CD4-positive, alpha-beta T cell treated with Interleukin-15 for 4 hours (primary cell): ENCODE measurements around the gene CXCL8.
"Not testable (repeated sequence)": the region's sequence is repeated elsewhere in the genome, so short reads cannot be mapped to it uniquely, and the experiment has no call there.

ENCODE experiments used
- DNase-seq: peaks from one replicate; pipeline ENCODE4 v3.0.0-alpha.2; 2020; ENCODE audit warnings: low spot score

CXCL8 gene

DNA sequence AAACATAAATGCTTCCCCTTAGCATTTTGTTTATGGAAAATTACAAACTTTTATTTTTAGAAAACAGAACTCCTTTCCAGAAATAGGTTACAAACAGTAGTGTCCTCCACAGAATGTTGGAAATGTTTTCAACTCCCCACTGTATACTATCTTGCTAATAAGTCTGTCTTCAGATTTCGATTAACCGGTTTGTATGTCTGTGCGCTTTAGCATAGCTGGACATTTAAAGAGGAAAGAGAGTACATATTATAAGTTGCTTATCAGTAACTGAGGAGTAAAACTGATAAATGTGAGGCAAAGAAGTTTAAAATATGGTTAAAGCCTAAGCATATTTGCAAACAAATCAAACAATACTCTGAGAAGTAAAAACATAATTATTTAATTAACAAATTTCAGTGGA, 3.4 kb downstream of the CXCL8 start:
- DNase-seq = no peak

DNA sequence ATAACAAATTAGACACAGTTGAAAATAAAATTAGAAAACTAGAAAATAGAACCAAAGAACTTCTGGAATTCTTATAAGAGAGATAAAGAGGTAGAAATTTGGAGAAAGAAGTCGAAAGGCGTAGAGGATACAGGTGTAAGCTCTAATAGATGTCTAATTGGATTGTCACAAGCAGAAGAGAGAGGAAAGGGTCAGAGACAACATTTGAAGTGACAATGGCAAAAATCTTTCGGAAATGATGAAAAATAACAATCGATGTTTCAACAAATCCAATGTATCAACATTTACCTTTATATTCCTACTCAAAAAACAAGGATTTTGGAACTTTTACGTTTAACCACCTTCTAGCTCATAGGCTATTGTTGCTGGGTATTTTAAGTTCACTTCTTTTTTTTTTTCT, 3.8 kb downstream of the CXCL8 start:
- no peak for DNase-seq

DNA sequence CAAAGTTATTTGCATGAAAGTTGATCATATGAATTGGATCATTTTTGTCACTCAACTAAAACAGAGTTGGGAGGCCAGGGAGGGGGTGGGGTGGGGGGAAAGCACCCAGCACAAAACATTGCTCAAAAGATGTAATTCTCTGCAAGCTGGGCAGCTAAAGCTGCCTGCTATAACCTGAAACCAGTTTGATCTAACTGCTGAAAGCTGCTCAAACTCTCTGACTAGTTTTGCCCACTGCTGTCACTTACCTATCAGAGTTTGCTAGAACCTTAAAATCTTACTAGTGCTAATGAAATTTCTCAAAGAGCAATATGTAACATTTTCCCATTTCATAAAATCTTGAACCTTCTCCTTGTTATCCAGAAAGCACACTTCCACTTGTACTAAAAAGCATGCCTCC, 10.4 kb downstream of the CXCL8 start:
- no peak for DNase-seq

DNA sequence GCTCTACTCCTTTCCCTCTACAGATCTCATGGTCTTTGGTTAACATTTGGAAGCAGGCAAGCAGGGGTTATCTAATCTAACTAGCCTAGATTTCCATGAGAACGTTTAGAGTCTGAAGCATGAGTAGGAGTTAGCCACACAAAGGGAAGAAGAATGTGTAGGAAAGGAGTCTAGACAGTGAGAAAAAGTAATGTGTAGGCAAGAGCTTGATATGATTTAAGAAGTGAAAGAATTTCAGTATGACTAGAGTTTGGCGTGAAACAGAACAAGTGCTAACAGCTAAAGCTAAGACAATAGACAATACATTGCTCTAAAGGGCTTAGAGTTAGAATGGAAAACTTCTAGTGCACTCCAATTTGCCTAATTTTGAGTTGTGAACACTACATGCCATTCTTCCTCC, 10.8 kb downstream of the CXCL8 start:
- no peak for DNase-seq

DNA sequence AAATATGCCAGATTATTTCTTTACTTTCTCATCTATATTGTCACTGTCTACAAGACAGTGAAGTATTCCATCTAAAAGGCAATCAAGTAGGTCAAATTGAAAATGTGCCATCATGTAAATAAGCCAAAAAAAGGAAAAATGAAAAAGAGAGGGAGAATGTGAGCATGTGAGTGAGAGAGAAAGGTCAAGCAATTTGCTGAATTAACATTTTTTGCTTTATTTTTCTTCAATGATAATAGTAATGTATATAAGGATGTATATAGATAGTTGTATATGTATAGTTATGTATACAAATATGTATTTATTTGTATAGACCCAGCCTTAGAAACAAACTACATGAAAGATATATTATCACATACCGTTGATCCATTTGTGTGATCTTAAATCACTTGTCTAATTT, 11.5 kb downstream of the CXCL8 start:
- DNase-seq = no peak

DNA sequence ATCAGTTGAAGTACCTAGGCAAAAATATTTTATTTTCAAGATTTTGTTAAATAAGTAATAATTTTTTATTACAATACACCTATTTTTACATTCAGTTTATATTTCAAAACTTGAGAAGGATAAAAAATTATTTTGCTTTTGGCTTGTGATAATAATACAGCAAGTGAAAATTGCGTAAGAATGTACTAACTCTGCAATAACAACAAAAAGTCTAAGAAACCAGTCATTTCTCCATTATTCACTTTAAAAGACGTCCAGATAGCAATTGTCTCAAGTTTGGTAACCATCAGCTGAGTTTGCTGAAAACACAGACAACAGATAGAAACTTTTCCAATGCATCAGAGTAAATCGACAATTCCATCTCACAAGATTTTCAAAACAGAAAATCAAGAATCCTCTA, 12.1 kb downstream of the CXCL8 start:
- no peak for DNase-seq

DNA sequence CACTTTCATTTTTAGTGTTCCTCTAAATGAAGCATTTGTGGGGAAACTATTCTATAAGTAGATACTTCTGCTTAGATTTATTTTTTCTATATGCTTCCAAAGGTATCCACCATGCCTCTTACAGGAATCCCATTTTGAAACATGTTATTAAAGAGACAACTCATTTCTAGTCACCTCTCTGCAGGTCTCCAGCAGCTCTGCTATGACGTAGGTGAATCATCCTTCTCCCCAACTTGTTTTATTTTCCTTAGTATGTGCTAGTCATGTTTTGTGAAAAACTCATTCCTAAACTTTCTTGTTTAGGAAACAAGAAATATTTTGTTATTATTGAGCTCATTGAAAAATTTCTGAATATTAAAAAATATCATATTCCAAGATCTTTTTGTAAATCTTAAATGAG, 12.8 kb downstream of the CXCL8 start:
- no peak for DNase-seq

DNA sequence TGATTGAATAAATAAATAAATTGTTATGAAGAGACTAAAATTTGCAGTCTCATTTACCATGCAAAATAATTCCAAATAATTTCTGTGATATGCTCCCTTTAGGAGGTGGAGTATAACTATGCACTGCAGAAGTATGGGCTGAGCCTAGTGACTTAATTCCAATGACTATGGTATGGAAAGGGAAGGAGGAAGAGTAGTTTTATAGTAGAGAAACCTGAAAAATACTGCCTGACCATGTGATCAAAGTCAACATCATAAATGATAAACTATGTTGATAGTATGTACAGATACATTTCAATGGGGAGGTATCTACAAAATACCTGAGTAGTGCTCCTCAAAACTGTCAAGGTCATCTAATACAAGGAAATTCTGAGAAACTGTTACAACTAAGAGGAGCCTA, 14.6 kb downstream of the CXCL8 start:
- DNase-seq = no peak

DNA sequence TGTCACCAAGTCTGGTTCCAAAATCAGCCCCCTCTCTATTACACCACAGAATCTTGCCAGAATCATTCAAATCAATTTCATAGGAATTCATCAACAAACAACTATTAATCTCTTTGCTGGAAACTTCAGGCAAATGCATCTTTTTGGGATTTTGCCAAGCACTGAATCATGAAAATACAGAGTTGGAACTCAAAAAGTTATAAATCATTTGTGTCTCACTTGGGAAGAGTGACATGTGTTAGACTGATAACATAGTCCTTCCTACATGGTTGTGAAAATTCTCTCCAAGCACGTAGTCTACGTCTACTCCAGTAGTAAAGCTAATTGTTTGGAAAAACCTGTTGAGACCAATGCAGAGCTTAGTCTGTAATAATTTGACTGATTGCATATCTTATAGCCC, 19.0 kb downstream of the CXCL8 start:
- no peak for DNase-seq

DNA sequence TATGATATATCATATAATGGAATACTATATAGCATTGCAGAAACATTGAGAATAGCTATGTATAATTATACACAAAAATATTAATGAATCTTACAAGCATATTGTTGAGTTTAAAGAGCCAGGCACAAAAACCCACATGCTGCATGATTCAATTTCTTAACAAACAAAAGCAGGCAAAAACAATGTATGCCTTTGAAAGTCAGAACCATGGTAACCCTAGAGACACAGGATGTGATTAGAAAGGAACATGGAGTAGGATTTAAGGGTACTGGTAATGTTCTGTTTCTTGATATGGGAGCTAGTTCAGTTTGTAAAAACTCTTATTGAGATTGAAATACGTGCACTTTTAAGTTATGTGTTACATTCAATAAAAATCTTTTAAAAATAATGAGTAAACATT, 21.5 kb downstream of the CXCL8 start:
- no peak for DNase-seq

DNA sequence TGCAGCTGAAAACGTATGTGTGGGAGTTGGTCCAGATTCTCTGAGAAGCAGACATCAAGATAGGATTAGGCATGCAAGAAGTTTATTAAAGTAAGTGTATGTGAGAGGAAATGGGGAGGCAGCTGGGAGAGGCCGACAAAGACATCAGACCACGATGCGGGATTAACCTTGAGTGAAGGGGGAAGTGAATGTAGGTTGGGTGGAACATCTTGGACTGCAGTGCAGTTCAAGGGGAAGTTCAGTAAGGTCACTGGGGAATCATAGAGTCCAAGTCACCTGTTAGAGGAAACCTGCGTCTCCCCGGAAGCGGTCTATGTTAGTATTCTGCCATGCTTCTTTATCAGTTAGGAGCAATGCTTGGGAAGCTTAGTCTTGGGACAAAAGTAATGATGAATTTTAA, 22.0 kb downstream of the CXCL8 start:
- DNase-seq = no peak

DNA sequence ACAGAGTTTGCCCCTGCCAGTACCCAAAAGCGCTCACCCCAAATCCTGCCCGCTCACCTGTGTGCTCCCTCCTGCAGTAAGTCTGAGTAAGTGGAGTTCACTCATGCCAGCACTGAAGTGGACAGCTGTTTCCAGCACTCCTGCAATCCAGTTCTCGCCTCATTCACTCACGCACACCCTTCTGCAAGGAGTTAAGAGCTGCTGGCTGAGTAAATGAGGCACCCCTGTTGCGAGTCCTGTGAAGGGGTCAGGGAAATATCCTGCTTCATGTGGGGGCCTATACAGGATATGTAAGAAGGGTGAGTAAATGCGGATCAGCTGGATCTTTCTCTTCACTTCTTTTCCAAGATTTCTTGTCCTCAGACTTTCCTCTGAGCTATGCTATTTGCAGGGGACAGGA, 23.5 kb downstream of the CXCL8 start:
- DNase-seq = no peak

DNA sequence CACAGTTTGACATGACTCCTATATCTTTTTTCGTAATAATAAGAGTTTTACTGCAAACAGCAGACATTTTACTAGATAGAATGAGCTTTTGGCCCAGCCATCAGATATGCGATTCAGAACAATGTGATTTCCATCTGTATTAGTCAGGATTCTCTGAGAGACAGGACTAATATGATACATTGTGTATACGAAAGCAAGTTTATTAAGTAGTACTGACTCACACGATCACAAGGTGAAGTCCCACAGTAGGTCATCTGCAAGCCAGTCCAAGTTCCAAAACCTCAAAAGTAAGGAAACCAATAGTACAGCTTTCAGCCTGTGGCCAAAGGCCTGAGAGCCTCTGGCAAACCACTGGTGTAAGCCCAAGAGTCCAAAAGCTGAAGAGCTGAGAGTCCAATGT, 24.1 kb downstream of the CXCL8 start:
- no peak for DNase-seq

DNA sequence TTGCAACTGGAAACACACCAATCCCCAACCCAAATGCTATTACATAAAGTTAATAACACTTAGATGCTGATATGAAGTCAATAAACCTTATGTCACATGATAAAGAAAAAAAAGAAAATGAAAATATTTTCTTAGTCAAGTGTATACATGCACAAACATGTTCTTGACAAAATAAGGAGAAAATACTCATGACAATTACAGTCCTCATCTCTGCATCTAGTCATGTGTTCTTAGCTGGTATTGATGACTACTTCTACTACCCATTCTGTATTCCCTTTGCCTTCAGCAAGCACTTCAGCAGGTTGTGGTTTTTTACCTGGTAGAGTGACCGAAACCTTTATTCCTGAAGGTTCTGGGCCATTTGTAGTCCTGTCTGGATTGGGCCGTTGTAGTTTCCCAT, 24.9 kb downstream of the CXCL8 start:
- no peak for DNase-seq

DNA sequence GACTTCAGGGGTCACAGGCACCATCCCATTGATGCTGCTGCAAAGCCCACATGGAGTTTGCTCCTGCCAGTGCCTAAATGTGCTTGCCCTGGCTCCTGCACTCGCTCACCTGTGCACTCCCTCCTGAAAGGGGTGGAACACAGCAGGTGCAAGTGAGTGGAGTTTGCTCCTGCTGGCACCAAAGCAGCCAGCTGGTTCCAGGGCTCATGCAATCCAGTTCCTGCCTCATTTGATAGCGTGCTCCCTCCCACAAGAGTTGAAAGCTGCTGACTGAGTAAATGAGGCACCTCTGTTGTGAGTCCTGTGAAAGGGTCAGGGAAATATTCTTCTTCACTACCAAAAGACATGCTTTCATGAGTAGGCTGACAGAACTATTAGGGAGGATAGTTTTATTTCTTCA, 30.5 kb downstream of the CXCL8 start:
- no peak for DNase-seq

DNA sequence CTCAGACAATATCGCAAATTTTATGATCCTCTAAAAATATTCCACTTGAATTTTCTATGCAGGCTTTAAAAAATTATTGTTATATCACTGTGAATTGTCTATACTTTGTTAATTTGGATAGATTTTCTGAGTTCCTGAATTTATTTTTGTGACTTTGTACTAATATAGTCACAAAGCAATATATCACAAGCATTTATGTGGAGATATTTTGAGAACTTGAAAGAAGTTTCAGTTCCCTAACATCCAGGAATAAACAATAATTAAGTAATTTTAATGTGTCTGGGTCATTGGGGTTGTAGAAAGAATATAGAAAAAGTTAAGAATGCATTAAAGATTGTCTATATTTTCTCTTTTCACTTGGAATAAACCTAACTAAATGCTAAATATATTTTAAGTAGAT, 32.0 kb downstream of the CXCL8 start:
- DNase-seq = no peak

DNA sequence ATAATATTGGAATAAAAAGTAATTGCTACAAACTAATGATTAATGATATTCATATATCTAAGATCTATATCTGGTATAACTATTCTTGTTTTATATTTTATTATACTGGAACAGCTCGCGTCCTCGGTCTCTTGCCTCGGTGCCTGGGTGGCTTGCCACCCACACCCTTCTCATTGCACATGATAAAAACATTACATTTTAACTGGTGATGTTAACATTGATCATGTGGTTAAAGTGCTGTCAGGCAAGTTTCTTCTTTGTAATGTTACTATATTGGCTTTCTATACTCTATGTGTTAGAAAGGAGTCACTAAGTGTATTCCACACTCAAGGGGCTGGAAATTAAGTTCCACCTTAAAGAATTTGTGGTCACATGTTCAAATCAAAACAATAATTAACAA, 34.0 kb downstream of the CXCL8 start:
- not testable (repeated sequence) for DNase-seq

DNA sequence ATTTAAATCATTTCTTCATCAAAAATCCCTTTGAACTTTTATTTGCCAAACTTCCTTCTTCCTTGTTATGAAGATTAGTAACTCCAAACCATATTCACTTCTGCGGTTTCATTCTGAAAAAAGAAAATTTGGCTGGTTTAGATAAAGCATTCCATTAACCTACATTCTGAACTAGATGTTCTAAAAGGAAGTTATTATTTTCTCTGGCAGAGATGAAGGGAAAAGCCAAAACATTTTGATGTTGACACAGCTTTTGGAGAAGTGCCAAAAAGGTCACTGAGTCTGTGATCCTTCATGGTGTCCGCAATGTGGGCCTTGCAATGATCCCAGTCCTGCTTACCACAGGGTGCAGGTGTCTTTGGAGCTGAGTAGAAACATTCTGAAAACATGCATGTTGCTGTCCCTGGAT, 36.0 kb downstream of the CXCL8 start:
- DNase-seq = no peak

DNA sequence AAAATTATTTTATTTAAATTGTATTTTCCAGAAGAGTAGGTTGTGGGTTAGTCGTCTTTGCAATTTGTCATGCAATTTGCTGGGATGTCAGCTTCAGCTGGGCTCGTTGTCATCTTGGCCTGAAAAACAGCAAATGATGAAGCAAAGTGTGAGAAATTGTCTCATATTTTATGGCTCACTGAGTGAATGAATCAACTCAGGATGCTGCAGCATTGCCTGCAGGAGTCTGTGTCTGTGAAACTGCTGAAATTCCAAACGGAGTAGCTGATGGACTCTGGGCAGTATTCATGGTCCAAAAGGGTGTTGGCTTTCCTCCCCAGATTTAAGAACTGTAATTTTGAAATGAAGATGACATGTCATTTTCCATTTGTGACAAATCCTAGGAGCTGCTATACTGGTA, 37.2 kb downstream of the CXCL8 start:
- DNase-seq = no peak

DNA sequence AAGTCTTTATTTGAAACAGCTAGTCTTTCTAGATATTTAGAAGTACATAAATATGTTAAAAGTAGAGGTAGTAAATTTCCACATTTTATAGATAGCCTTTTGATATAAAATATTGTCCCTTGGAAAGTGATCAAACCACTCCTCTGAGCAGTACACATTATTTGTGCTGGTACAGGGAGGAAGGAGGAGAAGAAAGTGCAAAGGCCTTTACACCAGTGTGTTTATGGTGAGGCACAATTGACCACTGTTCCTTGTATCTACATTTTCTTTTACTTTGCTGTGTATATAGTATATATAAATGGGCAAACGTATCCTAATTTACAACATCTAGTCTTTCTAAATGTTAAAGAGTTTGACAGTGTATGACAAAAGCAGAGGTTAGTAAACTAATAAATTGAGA, 39.9 kb downstream of the CXCL8 start:
- DNase-seq = no peak

DNA sequence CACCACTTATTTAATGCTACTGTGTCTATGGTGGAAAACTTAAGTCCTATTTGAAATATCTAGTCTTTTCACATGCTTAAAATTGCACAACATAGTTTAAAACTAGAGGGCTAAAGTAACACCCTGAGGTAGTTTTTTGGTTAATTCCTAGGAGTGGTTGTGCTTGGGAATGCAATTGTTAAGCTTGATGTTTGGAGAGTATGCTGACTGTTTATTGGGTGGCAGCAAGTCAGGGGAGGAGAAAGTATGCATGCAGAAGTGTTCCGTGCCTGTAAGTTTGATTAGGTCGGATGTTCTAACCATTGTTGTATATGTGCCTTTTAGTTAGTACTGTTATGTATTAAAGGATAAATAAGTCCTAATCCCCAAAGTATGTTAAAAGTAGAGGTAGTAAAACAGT, 40.5 kb downstream of the CXCL8 start:
- no peak for DNase-seq

DNA sequence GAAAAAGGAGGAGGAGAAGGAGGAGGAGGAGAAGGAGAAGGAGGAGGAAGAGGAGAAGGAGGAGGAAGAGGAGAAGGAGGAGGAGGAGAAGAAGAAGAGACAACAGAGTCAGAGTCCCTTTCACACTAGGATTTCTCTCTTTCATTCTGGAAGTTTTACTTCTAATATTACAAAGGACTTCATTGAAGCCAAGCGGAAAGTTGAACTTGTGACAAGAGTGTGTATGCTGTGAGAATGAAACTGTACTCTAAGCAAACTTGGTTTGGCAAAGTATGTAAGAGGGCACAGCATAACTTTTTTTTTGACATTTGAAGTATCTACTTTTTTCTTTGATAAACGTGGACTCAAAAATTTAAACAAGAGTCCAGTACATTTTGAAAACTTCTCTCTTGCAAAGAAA, 48.0 kb downstream of the CXCL8 start:
- no peak for DNase-seq
